ENCODE results near the gene RNF167. TPM values are rescaled to one million over a fixed set of nuclear protein-coding genes. Genes with fewer than 3 reads are reported as not detected.

Gene RNF167
- total and polyA plus RNA-seq, 2 of the 13 experiments (the other 11 are each of a cell fraction or from before 2014, with no cell fraction given), result 44.1 to 45.4 TPM

DNA sequence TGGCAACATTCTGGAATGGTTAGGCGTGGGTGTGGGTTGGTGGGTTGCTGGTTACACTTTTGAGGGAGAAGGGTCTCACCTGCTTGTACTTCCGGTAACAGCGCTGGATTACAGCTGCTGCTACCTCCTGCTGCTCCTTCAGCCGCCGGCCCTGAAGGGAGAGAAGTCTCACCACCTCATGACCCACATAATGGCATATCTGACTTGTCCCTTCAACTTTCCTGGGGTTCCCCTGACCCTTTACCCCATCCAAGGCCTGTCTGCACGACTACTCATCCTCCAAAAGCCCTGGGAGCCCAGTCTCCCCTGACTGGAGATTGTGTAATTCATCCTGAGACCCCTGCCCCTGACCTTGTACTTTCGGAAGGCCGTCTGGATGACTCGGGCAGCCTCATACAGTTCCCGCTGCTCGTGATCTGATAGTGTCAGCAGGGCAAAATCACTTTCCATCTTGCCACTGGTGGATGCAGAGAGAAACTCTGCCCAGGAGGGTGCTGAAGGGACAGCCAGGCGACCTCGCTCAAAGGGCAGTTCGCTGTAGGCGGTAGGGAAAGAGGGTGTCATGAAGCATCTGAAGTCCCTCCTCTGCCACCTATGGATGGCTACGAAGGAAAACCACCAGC, 29.6 kb downstream of the RNF167 start (continued):
- TF ChIP-seq ESRRA (CRISPR knock-in tag; IDR thresholded peaks at IDR 0.05; ENCODE audit: low read depth), result peak; percentile 53; the same call in 1 of the 2 replicates
- TF ChIP-seq, protein P1, sequence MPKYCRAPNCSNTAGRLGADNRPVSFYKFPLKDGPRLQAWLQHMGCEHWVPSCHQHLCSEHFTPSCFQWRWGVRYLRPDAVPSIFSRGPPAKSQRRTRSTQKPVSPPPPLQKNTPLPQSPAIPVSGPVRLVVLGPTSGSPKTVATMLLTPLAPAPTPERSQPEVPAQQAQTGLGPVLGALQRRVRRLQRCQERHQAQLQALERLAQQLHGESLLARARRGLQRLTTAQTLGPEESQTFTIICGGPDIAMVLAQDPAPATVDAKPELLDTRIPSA (CRISPR knock-in tag; IDR thresholded peaks at IDR 0.05; ENCODE audit: borderline replicate concordance), result no peak
- TF ChIP-seq HOXA3 (CRISPR knock-in tag; IDR thresholded peaks at IDR 0.05), result peak; percentile 67; the same call in 1 of the 2 replicates
- TF ChIP-seq, protein P2, sequence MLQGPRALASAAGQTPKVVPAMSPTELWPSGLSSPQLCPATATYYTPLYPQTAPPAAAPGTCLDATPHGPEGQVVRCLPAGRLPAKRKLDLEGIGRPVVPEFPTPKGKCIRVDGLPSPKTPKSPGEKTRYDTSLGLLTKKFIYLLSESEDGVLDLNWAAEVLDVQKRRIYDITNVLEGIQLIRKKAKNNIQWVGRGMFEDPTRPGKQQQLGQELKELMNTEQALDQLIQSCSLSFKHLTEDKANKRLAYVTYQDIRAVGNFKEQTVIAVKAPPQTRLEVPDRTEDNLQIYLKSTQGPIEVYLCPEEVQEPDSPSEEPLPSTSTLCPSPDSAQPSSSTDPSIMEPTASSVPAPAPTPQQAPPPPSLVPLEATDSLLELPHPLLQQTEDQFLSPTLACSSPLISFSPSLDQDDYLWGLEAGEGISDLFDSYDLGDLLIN (CRISPR knock-in tag; IDR thresholded peaks at IDR 0.05; ENCODE audit: borderline replicate concordance), result no peak
- TF ChIP-seq, protein P3, sequence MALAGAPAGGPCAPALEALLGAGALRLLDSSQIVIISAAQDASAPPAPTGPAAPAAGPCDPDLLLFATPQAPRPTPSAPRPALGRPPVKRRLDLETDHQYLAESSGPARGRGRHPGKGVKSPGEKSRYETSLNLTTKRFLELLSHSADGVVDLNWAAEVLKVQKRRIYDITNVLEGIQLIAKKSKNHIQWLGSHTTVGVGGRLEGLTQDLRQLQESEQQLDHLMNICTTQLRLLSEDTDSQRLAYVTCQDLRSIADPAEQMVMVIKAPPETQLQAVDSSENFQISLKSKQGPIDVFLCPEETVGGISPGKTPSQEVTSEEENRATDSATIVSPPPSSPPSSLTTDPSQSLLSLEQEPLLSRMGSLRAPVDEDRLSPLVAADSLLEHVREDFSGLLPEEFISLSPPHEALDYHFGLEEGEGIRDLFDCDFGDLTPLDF (CRISPR knock-in tag; IDR thresholded peaks at IDR 0.05), result no peak
- TF ChIP-seq, protein P4, sequence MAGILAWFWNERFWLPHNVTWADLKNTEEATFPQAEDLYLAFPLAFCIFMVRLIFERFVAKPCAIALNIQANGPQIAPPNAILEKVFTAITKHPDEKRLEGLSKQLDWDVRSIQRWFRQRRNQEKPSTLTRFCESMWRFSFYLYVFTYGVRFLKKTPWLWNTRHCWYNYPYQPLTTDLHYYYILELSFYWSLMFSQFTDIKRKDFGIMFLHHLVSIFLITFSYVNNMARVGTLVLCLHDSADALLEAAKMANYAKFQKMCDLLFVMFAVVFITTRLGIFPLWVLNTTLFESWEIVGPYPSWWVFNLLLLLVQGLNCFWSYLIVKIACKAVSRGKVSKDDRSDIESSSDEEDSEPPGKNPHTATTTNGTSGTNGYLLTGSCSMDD (CRISPR knock-in tag; IDR thresholded peaks at IDR 0.05), result no peak
- 0 out of 2 replicates have a peak, but pooled peaks have one; percentile 32 for TF ChIP-seq REPIN1 (CRISPR knock-in tag; IDR thresholded peaks at IDR 0.05; ENCODE audit: borderline replicate concordance, low read depth)
- TF ChIP-seq ZC3H13 (CRISPR knock-in tag; IDR thresholded peaks at IDR 0.05), result peak; percentile 49; the same call in 1 of the 2 replicates
- no peak for TF ChIP-seq ZNF678 (CRISPR knock-in tag; IDR thresholded peaks at IDR 0.05)
- TF ChIP-seq ZNF501 (CRISPR knock-in tag; IDR thresholded peaks at IDR 0.05), result 0 out of 2 replicates have a peak, but pooled peaks have one; percentile 3
- TF ChIP-seq ZNF20 (CRISPR knock-in tag; IDR thresholded peaks at IDR 0.05), result no peak
- TF ChIP-seq ZNF234 (CRISPR knock-in tag; conservative IDR thresholded peaks at IDR 0.05), result no peak
- no peak for TF ChIP-seq ZFX (CRISPR knock-in tag; IDR thresholded peaks at IDR 0.05; ENCODE audit: low read depth)
- TF ChIP-seq ZNF343 (CRISPR knock-in tag; IDR thresholded peaks at IDR 0.05), result no peak
- TF ChIP-seq ZNF451 (CRISPR knock-in tag; IDR thresholded peaks at IDR 0.05), result peak; percentile 35
- TF ChIP-seq SCMH1 (CRISPR knock-in tag; IDR thresholded peaks at IDR 0.05; ENCODE audit: borderline replicate concordance), result no peak
- TF ChIP-seq STAT5B (CRISPR knock-in tag; IDR thresholded peaks at IDR 0.05), result no peak
- no peak for TF ChIP-seq NR2F6 (IDR thresholded peaks at IDR 0.05)
- TF ChIP-seq NR2F6 (CRISPR knock-in tag; IDR thresholded peaks at IDR 0.05), result peak; percentile 30; the same call in 1 of the 2 replicates
- TF ChIP-seq CCAR2 (optimal IDR thresholded peaks at IDR 0.05; ENCODE audit: low read depth, low read length), result no peak
- TF ChIP-seq, protein P5, sequence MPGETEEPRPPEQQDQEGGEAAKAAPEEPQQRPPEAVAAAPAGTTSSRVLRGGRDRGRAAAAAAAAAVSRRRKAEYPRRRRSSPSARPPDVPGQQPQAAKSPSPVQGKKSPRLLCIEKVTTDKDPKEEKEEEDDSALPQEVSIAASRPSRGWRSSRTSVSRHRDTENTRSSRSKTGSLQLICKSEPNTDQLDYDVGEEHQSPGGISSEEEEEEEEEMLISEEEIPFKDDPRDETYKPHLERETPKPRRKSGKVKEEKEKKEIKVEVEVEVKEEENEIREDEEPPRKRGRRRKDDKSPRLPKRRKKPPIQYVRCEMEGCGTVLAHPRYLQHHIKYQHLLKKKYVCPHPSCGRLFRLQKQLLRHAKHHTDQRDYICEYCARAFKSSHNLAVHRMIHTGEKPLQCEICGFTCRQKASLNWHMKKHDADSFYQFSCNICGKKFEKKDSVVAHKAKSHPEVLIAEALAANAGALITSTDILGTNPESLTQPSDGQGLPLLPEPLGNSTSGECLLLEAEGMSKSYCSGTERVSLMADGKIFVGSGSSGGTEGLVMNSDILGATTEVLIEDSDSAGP (CRISPR knock-in tag; IDR thresholded peaks at IDR 0.05; ENCODE audit: borderline replicate concordance), result no peak
- TF ChIP-seq BRD4 (CRISPR knock-in tag; IDR thresholded peaks at IDR 0.05), result peak; percentile 43; the same call in 1 of the 2 replicates
- no peak for TF ChIP-seq ZNF34 (CRISPR knock-in tag; IDR thresholded peaks at IDR 0.05; ENCODE audit: borderline replicate concordance)
- TF ChIP-seq BORCS8-MEF2B (CRISPR knock-in tag; IDR thresholded peaks at IDR 0.05), result no peak
- 0 out of 2 replicates have a peak, but pooled peaks have one; percentile 59 for TF ChIP-seq KDM2A (CRISPR knock-in tag; IDR thresholded peaks at IDR 0.05; ENCODE audit: borderline replicate concordance, low read depth)
- no peak; the same call in 1 of the 2 replicates for TF ChIP-seq ZNF326 (CRISPR knock-in tag; IDR thresholded peaks at IDR 0.05; ENCODE audit: borderline replicate concordance)

Data from HepG2 (cell line).